Measurements from ENCODE around the gene LMOD3. TPM values are rescaled to one million over a fixed set of nuclear protein-coding genes. Genes with fewer than 3 reads are reported as not detected.
A peak's percentile ranks its signal among the peaks of the same experiment; 100 is the strongest.

Gene LMOD3
- total RNA-seq, 6 experiments from 2014 or later, result not detected

GRCh38 chr3:69096299-69096698 lies 26.1 kb downstream of the LMOD3 start:
- H3K4me1 Mint-ChIP-seq (ENCODE audit: low read depth), result peaks cover 52% of the 10 kb centered on the region
- no peak overlapping the region for H3K4me3 Mint-ChIP-seq
- no peaks in the 10 kb centered on the region for H3K9me3 Mint-ChIP-seq
- H3K36me3 Mint-ChIP-seq (ENCODE audit: low read depth), result peaks cover 28% of the 10 kb centered on the region
- H3K27ac Mint-ChIP-seq, result no peak overlapping the region
- DNase-seq, result no peak
- no peaks in the 10 kb centered on the region for H3K27me3 Mint-ChIP-seq (ENCODE audit: insufficient read depth)
- TF ChIP-seq CTCF (IDR thresholded peaks at IDR 0.05), result no peak

GRCh38 chr3:69095636-69096035 lies 26.8 kb downstream of the LMOD3 start:
- H3K27me3 Mint-ChIP-seq (ENCODE audit: insufficient read depth), result no peaks in the 10 kb centered on the region
- H3K36me3 Mint-ChIP-seq (ENCODE audit: low read depth), result peaks cover 30% of the 10 kb centered on the region
- 0 out of 2 replicates have a peak overlapping the region, but pooled peaks have one; percentile 24 for H3K27ac Mint-ChIP-seq
- no peaks in the 10 kb centered on the region for H3K9me3 Mint-ChIP-seq
- H3K4me3 Mint-ChIP-seq, result no peak overlapping the region; the same call in 1 of the 2 replicates
- peaks cover 56% of the 10 kb centered on the region for H3K4me1 Mint-ChIP-seq (ENCODE audit: low read depth)
- no peak for TF ChIP-seq CTCF (IDR thresholded peaks at IDR 0.05)
- DNase-seq, result no peak

DNA sequence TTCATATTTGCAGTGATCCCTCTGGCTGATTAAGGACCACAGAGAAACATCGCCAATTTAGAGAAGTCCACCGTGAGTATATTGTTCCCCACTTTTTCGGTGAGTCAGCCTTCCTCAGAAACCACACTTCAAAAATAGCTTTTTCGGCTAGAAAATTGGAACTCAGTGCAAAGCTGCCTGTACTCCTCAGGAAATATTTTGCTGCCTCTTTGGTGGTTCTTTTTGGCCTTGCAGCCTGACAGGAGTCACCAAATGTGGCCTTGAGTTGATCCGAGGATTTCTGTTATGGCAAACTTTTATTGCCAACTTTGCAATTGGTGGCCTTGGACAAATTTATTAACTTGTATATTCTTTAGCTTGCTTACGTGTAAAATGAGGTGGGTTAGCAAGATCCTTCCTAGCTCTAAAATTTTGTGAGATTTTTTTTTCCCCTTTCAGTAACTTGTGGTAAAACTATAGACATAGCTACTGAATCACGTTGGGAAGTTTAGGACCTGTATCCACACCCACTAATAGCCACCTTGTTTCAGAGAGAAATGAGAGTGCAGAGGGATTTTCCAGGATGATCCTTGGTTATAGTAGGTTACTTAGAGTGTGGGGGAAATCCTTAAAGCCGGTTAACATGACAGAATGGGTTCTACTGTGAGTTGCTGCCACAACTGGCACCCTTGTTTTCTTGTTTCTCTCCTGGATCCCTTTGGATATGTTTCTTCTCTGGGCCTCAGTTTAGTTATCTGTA lies 27.8 kb downstream of the LMOD3 start:
- peak; percentile 63 for DNase-seq
- H3K4me1 Mint-ChIP-seq (ENCODE audit: low read depth), result peaks cover 66% of the 10 kb centered on the region
- H3K27ac Mint-ChIP-seq, result peak overlapping the region; percentile 81
- H3K4me3 Mint-ChIP-seq, result peak overlapping the region; percentile 53
- H3K27me3 Mint-ChIP-seq (ENCODE audit: insufficient read depth), result no peaks in the 10 kb centered on the region
- H3K36me3 Mint-ChIP-seq (ENCODE audit: low read depth), result peaks cover 36% of the 10 kb centered on the region
- TF ChIP-seq CTCF (IDR thresholded peaks at IDR 0.05), result no peak
- H3K9me3 Mint-ChIP-seq, result no peaks in the 10 kb centered on the region

DNA sequence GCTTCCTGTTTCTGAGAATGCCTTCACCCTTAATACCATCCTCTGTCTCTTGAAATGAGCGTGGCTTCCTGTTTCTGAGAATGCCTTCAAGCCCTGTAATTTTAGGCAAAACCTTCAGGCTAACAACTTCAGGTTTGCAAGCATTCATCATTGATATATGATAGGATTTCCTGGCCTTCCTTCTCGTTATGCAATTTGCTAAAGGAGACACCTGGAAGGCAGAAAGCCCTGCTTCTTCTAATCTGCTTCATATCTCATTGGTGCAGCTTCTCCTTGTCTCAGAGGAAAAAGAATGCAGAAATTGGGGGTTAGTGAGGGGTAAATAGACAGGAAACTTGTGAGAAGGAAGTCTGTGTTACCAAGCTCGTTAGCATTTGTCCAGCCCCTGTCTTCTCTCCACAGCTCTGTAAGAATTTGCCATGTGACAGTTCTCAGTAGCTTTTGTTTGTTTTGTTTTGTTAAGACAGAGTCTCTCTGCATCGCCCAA lies 30.3 kb downstream of the LMOD3 start:
- Mint-ChIP-seq H3K27me3 (ENCODE audit: insufficient read depth) (no peaks in the 10 kb centered on the region), H3K4me3 (no peak overlapping the region), H3K9me3 (no peaks in the 10 kb centered on the region), H3K36me3 (ENCODE audit: low read depth) (peaks cover 35% of the 10 kb centered on the region), H3K4me1 (ENCODE audit: low read depth) (peaks cover 84% of the 10 kb centered on the region), H3K27ac (peak overlapping the region; percentile 44)
- no peak for DNase-seq
- no peak for TF ChIP-seq CTCF (IDR thresholded peaks at IDR 0.05)

DNA sequence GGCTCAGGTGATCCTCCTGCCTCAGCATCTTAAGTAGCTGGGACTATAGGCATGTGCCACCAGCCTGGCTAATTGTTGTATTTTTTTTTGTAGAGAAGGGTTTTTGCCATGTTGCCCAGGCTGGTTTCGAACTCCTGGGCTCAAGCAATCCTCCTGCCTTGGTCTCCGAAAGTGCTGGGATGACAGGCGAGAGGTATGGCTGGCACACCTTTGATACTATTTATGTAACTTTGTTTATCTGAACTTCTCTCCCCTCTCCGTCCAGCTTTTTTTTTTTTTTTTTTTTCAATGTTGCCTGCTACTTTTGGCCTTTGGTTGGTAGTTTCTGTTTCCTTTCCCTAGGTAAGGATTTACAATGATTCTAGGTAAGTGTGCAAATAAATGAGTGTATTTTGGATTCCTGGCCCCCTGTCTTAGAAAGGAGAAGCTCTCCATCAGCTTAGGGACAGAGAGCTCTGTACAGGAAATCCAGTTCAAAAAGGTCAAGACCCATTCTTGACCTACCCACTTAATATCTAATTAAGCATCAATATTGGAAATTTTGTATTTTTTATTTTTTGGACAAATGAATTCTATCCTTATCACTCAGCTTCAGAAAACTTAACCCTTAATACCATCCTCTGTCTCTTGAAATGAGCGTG lies 30.9 kb downstream of the LMOD3 start:
- H3K4me1 Mint-ChIP-seq (ENCODE audit: low read depth), result peaks cover 84% of the 10 kb centered on the region

More for the DNA sequence above, 30.9 kb downstream of the LMOD3 start:
- Mint-ChIP-seq H3K4me3 (no peak overlapping the region), H3K9me3 (no peaks in the 10 kb centered on the region), H3K27me3 (ENCODE audit: insufficient read depth) (no peaks in the 10 kb centered on the region; the same call in 1 of the 2 replicates), H3K27ac (peak overlapping the region; percentile 64), H3K36me3 (ENCODE audit: low read depth) (peaks cover 35% of the 10 kb centered on the region)
- DNase-seq, result no peak
- TF ChIP-seq CTCF (IDR thresholded peaks at IDR 0.05), result no peak

All from HFFc6 (cell line).